ENCODE data around the gene CDC42BPB.

DNA sequence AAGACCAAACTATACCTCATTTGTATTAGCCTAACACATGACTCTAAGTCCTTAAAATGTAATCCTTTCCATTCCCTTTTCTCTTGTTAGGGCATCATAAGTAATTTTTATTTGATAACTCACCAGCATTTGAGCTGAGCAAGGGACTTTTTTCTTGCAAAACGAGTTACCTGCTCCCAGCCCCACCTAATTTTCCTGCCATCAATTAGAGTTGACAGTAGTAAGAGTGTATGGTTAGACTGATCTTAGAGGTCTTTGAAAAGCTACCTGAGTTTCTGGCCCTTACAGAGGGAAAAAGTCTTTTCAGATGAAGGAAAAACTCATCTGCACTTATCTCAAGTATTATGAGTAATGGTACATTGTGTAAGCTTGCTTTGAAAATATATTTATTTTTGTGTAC, 168.6 kb downstream of the CDC42BPB start:
- TF ChIP-seq, protein P1, sequence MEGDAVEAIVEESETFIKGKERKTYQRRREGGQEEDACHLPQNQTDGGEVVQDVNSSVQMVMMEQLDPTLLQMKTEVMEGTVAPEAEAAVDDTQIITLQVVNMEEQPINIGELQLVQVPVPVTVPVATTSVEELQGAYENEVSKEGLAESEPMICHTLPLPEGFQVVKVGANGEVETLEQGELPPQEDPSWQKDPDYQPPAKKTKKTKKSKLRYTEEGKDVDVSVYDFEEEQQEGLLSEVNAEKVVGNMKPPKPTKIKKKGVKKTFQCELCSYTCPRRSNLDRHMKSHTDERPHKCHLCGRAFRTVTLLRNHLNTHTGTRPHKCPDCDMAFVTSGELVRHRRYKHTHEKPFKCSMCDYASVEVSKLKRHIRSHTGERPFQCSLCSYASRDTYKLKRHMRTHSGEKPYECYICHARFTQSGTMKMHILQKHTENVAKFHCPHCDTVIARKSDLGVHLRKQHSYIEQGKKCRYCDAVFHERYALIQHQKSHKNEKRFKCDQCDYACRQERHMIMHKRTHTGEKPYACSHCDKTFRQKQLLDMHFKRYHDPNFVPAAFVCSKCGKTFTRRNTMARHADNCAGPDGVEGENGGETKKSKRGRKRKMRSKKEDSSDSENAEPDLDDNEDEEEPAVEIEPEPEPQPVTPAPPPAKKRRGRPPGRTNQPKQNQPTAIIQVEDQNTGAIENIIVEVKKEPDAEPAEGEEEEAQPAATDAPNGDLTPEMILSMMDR (IDR thresholded peaks at IDR 0.05) = no peak
- no peak for TF ChIP-seq EZH2phosphoT487 (IDR thresholded peaks at IDR 0.05)
- no peak for TF ChIP-seq EZH2 (IDR thresholded peaks at IDR 0.05)

Measured in neural progenitor cell (in vitro differentiated cells).